ENCODE measurements around the gene PLD5.
"Not testable (repeated sequence)": the region's sequence is repeated elsewhere in the genome, so short reads cannot be mapped to it uniquely, and the experiment has no call there.

The PLD5 gene

GRCh38 chr1:242128951-242129502 is 395.5 kb downstream of the PLD5 start:
- H3K4me3 ChIP-seq (ENCODE audit: low read depth, low read length) = no peak overlapping the region
- no peak overlapping the region for H4K12ac ChIP-seq (ENCODE audit: low read depth, low read length)
- no peaks in the 10 kb centered on the region for H3K79me1 ChIP-seq (ENCODE audit: low read length)
- no peaks in the 10 kb centered on the region for H3K9me3 ChIP-seq (ENCODE audit: insufficient read depth, low read depth, low read length)
- H3K18ac ChIP-seq (ENCODE audit: low read length) = no peak overlapping the region
- H2AFZ ChIP-seq (ENCODE audit: insufficient read depth, low read length, poor library complexity) = no peak overlapping the region
- no peak overlapping the region for H4K91ac ChIP-seq (ENCODE audit: low read depth, low read length)
- H3K4me1 ChIP-seq (ENCODE audit: control insufficient read depth in 1 of 2, insufficient read depth in 2 of 2, low read length in 2 of 2) = no peaks in the 10 kb centered on the region
- no peak overlapping the region for H3K27ac ChIP-seq (ENCODE audit: low read depth, low read length)
- H3K79me2 ChIP-seq (ENCODE audit: control insufficient read depth, insufficient read depth, low read length, poor library complexity) = no peaks in the 10 kb centered on the region
- no peak overlapping the region for H3K4ac ChIP-seq (ENCODE audit: low read depth, low read length)
- peak in 1 of 2 donors; percentile 33 for DNase-seq
- no peak overlapping the region for H3K4me2 ChIP-seq (ENCODE audit: low read length)
- WGBS (ENCODE audit: extremely low coverage, insufficient coverage, insufficient read length) = no CpG with 5 or more reads among the region's 8 CpGs
- no peak overlapping the region for H3K23ac ChIP-seq (ENCODE audit: low read length)
- no peak overlapping the region for H3K9ac ChIP-seq (ENCODE audit: low read length)
- no peaks in the 10 kb centered on the region for H3K27me3 ChIP-seq (ENCODE audit: insufficient read depth, low read length)
- H3K36me3 ChIP-seq (ENCODE audit: control insufficient read depth in 1 of 2, insufficient read depth in 2 of 2, low read length in 2 of 2) = no peaks in the 10 kb centered on the region
- H4K8ac ChIP-seq (ENCODE audit: low read depth, low read length) = no peak overlapping the region
- no peak overlapping the region for H2AK5ac ChIP-seq (ENCODE audit: low read length)
- no peak overlapping the region for H3K14ac ChIP-seq (ENCODE audit: low read length)
- no peak overlapping the region for H2BK12ac ChIP-seq (ENCODE audit: low read length)
- no peak overlapping the region for H2BK120ac ChIP-seq (ENCODE audit: insufficient read depth, low read length, poor library complexity)
- H2BK5ac ChIP-seq (ENCODE audit: low read depth, low read length, poor library complexity) = no peak overlapping the region

- H3K27ac ChIP-seq (ENCODE audit: low read depth, low read length) = no peak overlapping the region
- H3K18ac ChIP-seq (ENCODE audit: low read length) = no peak overlapping the region
- H3K27me3 ChIP-seq (ENCODE audit: insufficient read depth, low read length) = no peaks in the 10 kb centered on the region
- no peak overlapping the region for H3K4me3 ChIP-seq (ENCODE audit: low read depth, low read length)
- H2BK5ac ChIP-seq (ENCODE audit: low read depth, low read length, poor library complexity) = no peak overlapping the region
- H3K36me3 ChIP-seq (ENCODE audit: control insufficient read depth in 1 of 2, insufficient read depth in 2 of 2, low read length in 2 of 2) = no peaks in the 10 kb centered on the region
- DNase-seq = no peak
- no peak overlapping the region for H4K8ac ChIP-seq (ENCODE audit: low read depth, low read length)
- H4K12ac ChIP-seq (ENCODE audit: low read depth, low read length) = no peak overlapping the region
- H3K79me1 ChIP-seq (ENCODE audit: low read length) = no peaks in the 10 kb centered on the region
- no peaks in the 10 kb centered on the region for H3K4me1 ChIP-seq (ENCODE audit: control insufficient read depth in 1 of 2, insufficient read depth in 2 of 2, low read length in 2 of 2)
- no peaks in the 10 kb centered on the region for H3K9me3 ChIP-seq (ENCODE audit: insufficient read depth, low read depth, low read length)
- H3K79me2 ChIP-seq (ENCODE audit: control insufficient read depth, insufficient read depth, low read length, poor library complexity) = no peaks in the 10 kb centered on the region
- no peak overlapping the region for H3K9ac ChIP-seq (ENCODE audit: low read length)
- H4K91ac ChIP-seq (ENCODE audit: low read depth, low read length) = no peak overlapping the region
- no peak overlapping the region for H2BK12ac ChIP-seq (ENCODE audit: low read length)
- no CpG with 5 or more reads among the region's 2 CpGs for WGBS (ENCODE audit: extremely low coverage, insufficient coverage, insufficient read length)
- H3K14ac ChIP-seq (ENCODE audit: low read length) = no peak overlapping the region
- no peak overlapping the region for H3K23ac ChIP-seq (ENCODE audit: low read length)
- no peak overlapping the region for H2AK5ac ChIP-seq (ENCODE audit: low read length)
- no peak overlapping the region for H3K4me2 ChIP-seq (ENCODE audit: low read length)
- no peak overlapping the region for H2BK120ac ChIP-seq (ENCODE audit: insufficient read depth, low read length, poor library complexity)
- no peak overlapping the region for H3K4ac ChIP-seq (ENCODE audit: low read depth, low read length)
- H2AFZ ChIP-seq (ENCODE audit: insufficient read depth, low read length, poor library complexity) = no peak overlapping the region
These were observed 404.1 kb downstream of the PLD5 start for GRCh38 chr1:242120432-242120831.

GRCh38 chr1:242100921-242101320 is 423.6 kb downstream of the PLD5 start:
- H3K79me2 ChIP-seq (ENCODE audit: control insufficient read depth, insufficient read depth, low read length, poor library complexity) = no peaks in the 10 kb centered on the region
- no peak overlapping the region for H3K27ac ChIP-seq (ENCODE audit: low read depth, low read length)
- no peak overlapping the region for H4K12ac ChIP-seq (ENCODE audit: low read depth, low read length)
- H3K4ac ChIP-seq (ENCODE audit: low read depth, low read length) = no peak overlapping the region
- no peak for DNase-seq
- WGBS (ENCODE audit: extremely low coverage, insufficient coverage, insufficient read length) = no CpG with 5 or more reads among the region's 4 CpGs
- H4K91ac ChIP-seq (ENCODE audit: low read depth, low read length) = no peak overlapping the region
- no peak overlapping the region for H3K18ac ChIP-seq (ENCODE audit: low read length)
- H4K8ac ChIP-seq (ENCODE audit: low read depth, low read length) = no peak overlapping the region
- H3K9me3 ChIP-seq (ENCODE audit: insufficient read depth, low read depth, low read length) = peaks cover 1% of the 10 kb centered on the region
- H2BK5ac ChIP-seq (ENCODE audit: low read depth, low read length, poor library complexity) = no peak overlapping the region
- H2AFZ ChIP-seq (ENCODE audit: insufficient read depth, low read length, poor library complexity) = no peak overlapping the region
- H2BK12ac ChIP-seq (ENCODE audit: low read length) = no peak overlapping the region
- no peak overlapping the region for H3K9ac ChIP-seq (ENCODE audit: low read length)
- no peak overlapping the region for H3K23ac ChIP-seq (ENCODE audit: low read length)
- no peaks in the 10 kb centered on the region for H3K79me1 ChIP-seq (ENCODE audit: low read length)
- no peak overlapping the region for H2BK120ac ChIP-seq (ENCODE audit: insufficient read depth, low read length, poor library complexity)
- H3K14ac ChIP-seq (ENCODE audit: low read length) = no peak overlapping the region
- peaks cover 4 to 8% of the 10 kb centered on the region in 2 experiments for H3K36me3 ChIP-seq (ENCODE audit: control insufficient read depth in 1 of 2, insufficient read depth in 2 of 2, low read length in 2 of 2)
- H2AK5ac ChIP-seq (ENCODE audit: low read length) = no peak overlapping the region
- no peak overlapping the region for H3K4me3 ChIP-seq (ENCODE audit: low read depth, low read length)
- no peak overlapping the region for H3K4me2 ChIP-seq (ENCODE audit: low read length)
- no peaks in the 10 kb centered on the region for H3K27me3 ChIP-seq (ENCODE audit: insufficient read depth, low read length)
- H3K4me1 ChIP-seq (ENCODE audit: control insufficient read depth in 1 of 2, insufficient read depth in 2 of 2, low read length in 2 of 2) = no peaks in the 10 kb centered on the region

- H3K79me1 ChIP-seq (ENCODE audit: low read length); H3K23ac ChIP-seq (ENCODE audit: low read length); DNase-seq; H3K27me3 ChIP-seq (ENCODE audit: insufficient read depth, low read length); H4K8ac ChIP-seq (ENCODE audit: low read depth, low read length); H3K4me2 ChIP-seq (ENCODE audit: low read length); H2BK5ac ChIP-seq (ENCODE audit: low read depth, low read length, poor library complexity); H2BK120ac ChIP-seq (ENCODE audit: insufficient read depth, low read length, poor library complexity); H2AK5ac ChIP-seq (ENCODE audit: low read length); H3K27ac ChIP-seq (ENCODE audit: low read depth, low read length); H4K91ac ChIP-seq (ENCODE audit: low read depth, low read length); H3K18ac ChIP-seq (ENCODE audit: low read length); H3K4me3 ChIP-seq (ENCODE audit: low read depth, low read length); H3K9ac ChIP-seq (ENCODE audit: low read length); H3K14ac ChIP-seq (ENCODE audit: low read length); H3K4ac ChIP-seq (ENCODE audit: low read depth, low read length); H3K4me1 ChIP-seq (ENCODE audit: control insufficient read depth in 1 of 2, insufficient read depth in 2 of 2, low read length in 2 of 2); H2AFZ ChIP-seq (ENCODE audit: insufficient read depth, low read length, poor library complexity); H3K79me2 ChIP-seq (ENCODE audit: control insufficient read depth, insufficient read depth, low read length, poor library complexity); H2BK12ac ChIP-seq (ENCODE audit: low read length); H4K12ac ChIP-seq (ENCODE audit: low read depth, low read length); H3K36me3 ChIP-seq (ENCODE audit: control insufficient read depth in 1 of 2, insufficient read depth in 2 of 2, low read length in 2 of 2); H3K9me3 ChIP-seq (ENCODE audit: insufficient read depth, low read depth, low read length): not testable (repeated sequence)
- WGBS (ENCODE audit: extremely low coverage, insufficient coverage, insufficient read length) = no CpG with 5 or more reads among the region's 3 CpGs
These were observed 427.2 kb downstream of the PLD5 start for GRCh38 chr1:242097283-242097682.
